ENCODE results near the gene CCDC12.

CCDC12 gene

GRCh38 chr3:46889381-46890110 is 87.0 kb downstream of the CCDC12 start (continued):
- no peak for TF ChIP-seq CSDC2 (CRISPR knock-in tag; IDR thresholded peaks at IDR 0.05)
- TF ChIP-seq SNAI2 (CRISPR knock-in tag; IDR thresholded peaks at IDR 0.05): no peak

- no peak for TF ChIP-seq CSRNP3 (CRISPR knock-in tag; IDR thresholded peaks at IDR 0.05)
- TF ChIP-seq PATZ1 (CRISPR knock-in tag; IDR thresholded peaks at IDR 0.05; ENCODE audit: borderline replicate concordance): no peak
- no peak for TF ChIP-seq ESRRG (CRISPR knock-in tag; IDR thresholded peaks at IDR 0.05)
- no peak for TF ChIP-seq RARB (CRISPR knock-in tag; IDR thresholded peaks at IDR 0.05)
- TF ChIP-seq POU6F1 (CRISPR knock-in tag; IDR thresholded peaks at IDR 0.05; ENCODE audit: borderline replicate concordance, low read depth): no peak
- no peak for TF ChIP-seq CREB5 (CRISPR knock-in tag; IDR thresholded peaks at IDR 0.05; ENCODE audit: low read depth)
- TF ChIP-seq TSHZ2 (CRISPR knock-in tag; IDR thresholded peaks at IDR 0.05): no peak
- no peak for TF ChIP-seq CSDC2 (CRISPR knock-in tag; IDR thresholded peaks at IDR 0.05)
- no peak for TF ChIP-seq SNAI2 (CRISPR knock-in tag; IDR thresholded peaks at IDR 0.05)
- ATAC-seq: no peak
Observed at GRCh38 chr3:46888705-46889104, 87.8 kb downstream of the CCDC12 start.

- TF ChIP-seq ZNF565 (CRISPR knock-in tag; conservative IDR thresholded peaks at IDR 0.05; ENCODE audit: low read depth) (no peak), CSRNP3 (CRISPR knock-in tag; IDR thresholded peaks at IDR 0.05) (no peak), ESRRG (CRISPR knock-in tag; IDR thresholded peaks at IDR 0.05) (no peak), ZFP30 (CRISPR knock-in tag; IDR thresholded peaks at IDR 0.05) (no peak), TOX (CRISPR knock-in tag; IDR thresholded peaks at IDR 0.05; ENCODE audit: borderline replicate concordance) (no peak), ISL1 (CRISPR knock-in tag; IDR thresholded peaks at IDR 0.05) (no peak), ARNTL (CRISPR knock-in tag; IDR thresholded peaks at IDR 0.05; ENCODE audit: borderline replicate concordance, low read depth) (no peak), RARB (CRISPR knock-in tag; IDR thresholded peaks at IDR 0.05) (no peak), ZNF70 (CRISPR knock-in tag; IDR thresholded peaks at IDR 0.05) (no peak), CREB5 (CRISPR knock-in tag; IDR thresholded peaks at IDR 0.05; ENCODE audit: low read depth) (no peak), PATZ1 (CRISPR knock-in tag; IDR thresholded peaks at IDR 0.05; ENCODE audit: borderline replicate concordance) (no peak), GLIS3 (CRISPR knock-in tag; IDR thresholded peaks at IDR 0.05) (no peak)
- ATAC-seq: no peak
Observed at GRCh38 chr3:46887980-46888494, 88.5 kb downstream of the CCDC12 start.

Data from SK-N-SH treated with all-trans-retinoic acid at 6 μM for 48 hours (cell line).